Heart left ventricle (tissue), 16 donors: Measurements from ENCODE around the gene CCDC47. TPM values are rescaled to one million over a fixed set of nuclear protein-coding genes. Genes with fewer than 3 reads are reported as not detected.
"Not testable (repeated sequence)": the region's sequence is repeated elsewhere in the genome, so short reads cannot be mapped to it uniquely, and the experiment has no call there.

Experiments
- ATAC-seq, 4 donors: fragments of 200-7000 bp; cut with Tn5 transposase; one replicate each; pipeline ENCODE4 v1.9.1; 2020 to 2022; ENCODE audit warnings: moderate library complexity in 4 of 4, mild to moderate bottlenecking in 3 of 4, moderate number of reproducible peaks in 1 of 4
- DNase-seq, 5 donors: peaks; one replicate each; pipeline ENCODE4 v3.0.0-alpha.2; 2020
- H3K27ac ChIP-seq, 12 donors: fragments of 200-600 bp; sonication (generic) in 4 of 12; one replicate each; pipeline versions ENCODE4 v1.5.0 to v1.8.0; 2016 to 2022; ENCODE audit warnings: mild to moderate bottlenecking in 2 of 12
- H3K27me3 ChIP-seq, 9 donors: fragments of 200-600 bp; sonication (generic) in 2 of 9; one replicate each; pipeline versions ENCODE4 v1.5.1 to v1.8.0; 2016 to 2022; ENCODE audit warnings: mild to moderate bottlenecking in 3 of 9
- H3K36me3 ChIP-seq, 9 donors: fragments of 200-600 bp; sonication (generic) in 2 of 9; one replicate each; pipeline versions ENCODE4 v1.5.0 to v1.8.0; 2018 to 2022; ENCODE audit warnings: mild to moderate bottlenecking in 2 of 9
- H3K4me1 ChIP-seq, 12 donors: fragments of 200-600 bp; sonication (generic) in 4 of 12; one replicate each; pipeline versions ENCODE4 v1.5.0 to v1.8.0; 2016 to 2022; ENCODE audit warnings: mild to moderate bottlenecking in 3 of 12
- H3K4me3 ChIP-seq, 12 donors: fragments of 200-600 bp; sonication (generic) in 4 of 12; one replicate each; pipeline versions ENCODE4 v1.5.0 to v1.8.0; 2017 to 2022; ENCODE audit warnings: mild to moderate bottlenecking in 9 of 12, moderate library complexity in 4 of 12
- H3K9me3 ChIP-seq, 12 donors: fragments of 200-600 bp; sonication (generic) in 4 of 12; one replicate each; pipeline versions ENCODE4 v1.5.0 to v1.8.0; 2016 to 2022; ENCODE audit warnings: mild to moderate bottlenecking in 1 of 12
- POLR2A ChIP-seq, 2 donors: fragments of 450-650 bp; IDR thresholded peaks; one replicate each; pipeline ENCODE4 v1.6.1; 2017; ENCODE audit warnings: antibody characterized with exemption in 2 of 2, mild to moderate bottlenecking in 2 of 2, moderate library complexity in 2 of 2
- WGBS, 4 donors: extraction: QIAGEN DNeasy Blood & Tissue Kit in 2 of 4; methylation state at CpG; one replicate each; pipeline versions ENCODE4 v1.1.5 to v1.1.7; 2013 to 2018; 5-methylcytosine and 5-hydroxymethylcytosine counted together
- intact Hi-C, 10 donors: fragments of 100-400 bp; cut with DNase I; formaldehyde crosslinking; loops; one replicate each; pipeline versions ENCODE4 v1.11.1 to v1.14.2; 2022
- polyA plus RNA-seq, 2 donors: library from polyadenylated mRNA; stranded (reverse); fragments of 200-250 nt; gene quantifications; one replicate each; pipeline ENCODE4 v1.2.3, GENCODE V29; 2013
- total RNA-seq, 9 donors: library from RNA; depleted of rRNA in 2 of 9; stranded (reverse); fragments of >200 nt in 2 of 9; fragmentation: NEBNext Ultra II Directional in 3 of 9; extraction: Animal tissue kit (Norgen Biotek cat#: 25700) in 3 of 9; gene quantifications; one replicate each; pipeline versions ENCODE4 v1.1.0 to v1.2.4, GENCODE V29; 2016 to 2023
- TF ChIP-seq, protein P1 (sequence below), 12 donors: fragments of 200-600 bp; sonication (generic) in 4 of 12; IDR thresholded peaks; one replicate each; pipeline versions ENCODE4 v1.5.0 to v1.8.0; 2018 to 2022; ENCODE audit warnings: antibody characterized with exemption in 12 of 12, mild to moderate bottlenecking in 5 of 12
- donor health status: ischemic (EF 13 %, LVEDD 7.1; RV severe dilation, severe dysfunction).
- donor health status: healthy with polysubstance abuse.
- donor health status: DM: no; HTN: yes; CAD: no.
- donor health status: DM: no; HTN: no; CAD: no.
- donor health status: ischemic (EF 25% LVEDD 6.9; RV normal size, moderate dysfunction).
- donor health status: ischemic (EF 25% LVEDD 5.7; RV mildly dilated, moderate dysfunction).
- donor health status: healthy.
- donor health status: DM: yes; HTN: yes; CAD: no.
- donor health status: ischemic (EF 35%, LVEDD 5.7; RV mildly dilated, moderate dysfunction).
- donor health status: nonischemic (EF 11% LVEDD 7.7; RV severe dilation, severe dysfunction).
- donor health status: DM: yes; HTN: yes; CAD: no.
- donor health status: PGD.
- donor health status: ischemic (EF 29% LVEDD 5.4; RV normal size, mild dysfunction).
- donor health status: nonischemic (EF 23%, LVEDD 6.1; RV moderate dilation, normal function).

Gene CCDC47
- total and polyA plus RNA-seq, 11 donors, result 38.4 to 139 (median 84.3) TPM

DNA sequence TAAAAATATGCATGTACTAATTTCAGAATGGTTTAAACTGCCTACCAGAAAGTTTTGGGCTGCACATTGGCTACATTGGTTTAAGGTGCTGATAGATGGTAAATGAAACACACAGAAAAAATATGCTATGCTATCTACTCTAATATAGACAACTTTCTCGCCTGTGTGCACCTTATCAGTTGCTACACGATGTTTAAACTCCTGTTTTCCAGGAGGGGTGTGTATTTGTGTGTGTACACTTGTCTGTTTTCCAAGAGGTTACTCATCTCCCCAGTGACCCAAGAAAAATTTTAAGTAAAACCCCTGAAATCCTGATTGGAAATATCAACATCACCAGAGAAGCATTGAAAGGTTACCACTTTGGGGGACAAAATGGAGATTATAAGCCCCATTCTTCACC lies 32.2 kb upstream of the CCDC47 start:
- H3K9me3 ChIP-seq, result no peaks in the 10 kb centered on the region
- WGBS, 4 donors, result 48 to 69% (median 65%) methylated on average over 2 of the region's 2 CpGs

DNA sequence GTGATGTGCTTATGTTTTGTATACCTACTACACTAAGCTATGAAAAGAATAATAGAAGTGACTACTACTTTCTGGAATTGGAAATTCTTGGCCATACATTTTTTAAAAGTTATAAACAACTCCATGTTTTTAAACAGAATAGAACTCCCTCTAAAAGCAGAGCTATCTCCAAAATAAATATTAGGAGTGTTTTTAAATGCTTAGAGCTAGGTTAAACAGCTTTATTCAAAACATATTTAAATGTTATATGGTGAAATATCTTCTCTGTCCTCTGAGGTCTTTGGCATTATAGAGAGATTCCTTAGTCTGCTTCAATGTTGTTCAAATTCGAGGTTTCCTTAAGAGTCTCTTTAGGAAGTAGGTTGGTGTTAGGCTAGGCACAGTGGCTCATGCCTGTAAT lies 30.9 kb upstream of the CCDC47 start:
- ATAC-seq, result no peak
- H3K27me3 ChIP-seq, result no peaks in the 10 kb centered on the region
- H3K27ac ChIP-seq, result no peak overlapping the region
- intact Hi-C loops, result no loop called here
- peaks cover 4 to 100% (median 99%) of the 10 kb centered on the region in 9 donors for H3K36me3 ChIP-seq
- no peak for DNase-seq
- WGBS, 4 donors, result 85 to 100% (median 90%) methylated on average over 1 of the region's 1 CpG
- no peak overlapping the region for H3K4me3 ChIP-seq
- H3K4me1 ChIP-seq, result no peaks in the 10 kb centered on the region
- H3K9me3 ChIP-seq, result no peaks in the 10 kb centered on the region
- no peak for TF ChIP-seq POLR2A (IDR thresholded peaks at IDR 0.05)
- TF ChIP-seq, protein P1, sequence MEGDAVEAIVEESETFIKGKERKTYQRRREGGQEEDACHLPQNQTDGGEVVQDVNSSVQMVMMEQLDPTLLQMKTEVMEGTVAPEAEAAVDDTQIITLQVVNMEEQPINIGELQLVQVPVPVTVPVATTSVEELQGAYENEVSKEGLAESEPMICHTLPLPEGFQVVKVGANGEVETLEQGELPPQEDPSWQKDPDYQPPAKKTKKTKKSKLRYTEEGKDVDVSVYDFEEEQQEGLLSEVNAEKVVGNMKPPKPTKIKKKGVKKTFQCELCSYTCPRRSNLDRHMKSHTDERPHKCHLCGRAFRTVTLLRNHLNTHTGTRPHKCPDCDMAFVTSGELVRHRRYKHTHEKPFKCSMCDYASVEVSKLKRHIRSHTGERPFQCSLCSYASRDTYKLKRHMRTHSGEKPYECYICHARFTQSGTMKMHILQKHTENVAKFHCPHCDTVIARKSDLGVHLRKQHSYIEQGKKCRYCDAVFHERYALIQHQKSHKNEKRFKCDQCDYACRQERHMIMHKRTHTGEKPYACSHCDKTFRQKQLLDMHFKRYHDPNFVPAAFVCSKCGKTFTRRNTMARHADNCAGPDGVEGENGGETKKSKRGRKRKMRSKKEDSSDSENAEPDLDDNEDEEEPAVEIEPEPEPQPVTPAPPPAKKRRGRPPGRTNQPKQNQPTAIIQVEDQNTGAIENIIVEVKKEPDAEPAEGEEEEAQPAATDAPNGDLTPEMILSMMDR (IDR thresholded peaks at IDR 0.05), result no peak

More for the DNA sequence above, 32.2 kb upstream of the CCDC47 start:
- Histone ChIP-seq H3K27me3 (no peaks in the 10 kb centered on the region), H3K4me3 (no peak overlapping the region), H3K4me1 (no peaks in the 10 kb centered on the region), H3K27ac (no peak overlapping the region), H3K36me3 (peaks cover 4 to 100% (median 99%) of the 10 kb centered on the region in 9 donors)
- intact Hi-C loops, result no loop called here
- ATAC-seq (no peak), DNase-seq (no peak)
- TF ChIP-seq, protein P1 (IDR thresholded peaks at IDR 0.05), result no peak
- TF ChIP-seq POLR2A (IDR thresholded peaks at IDR 0.05), result no peak

DNA sequence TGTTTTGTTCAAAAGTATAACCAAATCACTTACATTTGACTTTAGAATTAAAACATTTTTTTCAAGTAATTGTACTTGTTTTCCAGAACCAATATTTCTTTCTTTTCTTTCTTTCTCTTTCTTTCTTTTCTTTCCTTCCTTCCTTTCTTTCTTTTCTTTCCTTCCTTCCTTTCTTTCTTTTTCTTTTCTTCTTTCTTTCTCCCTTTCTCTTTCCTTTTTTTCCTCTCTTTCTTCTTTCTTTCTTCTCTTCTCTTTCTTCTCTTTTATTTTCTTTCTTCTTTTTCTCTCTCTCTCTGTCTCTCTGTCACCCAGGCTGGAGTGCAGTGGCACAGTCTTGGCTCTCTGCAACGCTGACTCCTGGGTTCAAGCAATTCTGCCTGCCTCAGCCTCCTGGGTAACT lies 27.4 kb upstream of the CCDC47 start:
- Histone ChIP-seq H3K4me1 (no peaks in the 10 kb centered on the region), H3K9me3 (no peaks in the 10 kb centered on the region), H3K4me3 (no peak overlapping the region), H3K27me3 (no peaks in the 10 kb centered on the region), H3K36me3 (peaks cover 4 to 100% (median 99%) of the 10 kb centered on the region in 9 donors), H3K27ac (no peak overlapping the region)
- no peak for TF ChIP-seq POLR2A (IDR thresholded peaks at IDR 0.05)
- TF ChIP-seq, protein P1 (IDR thresholded peaks at IDR 0.05), result no peak
- no peak for ATAC-seq
- intact Hi-C loops, result no loop called here
- no peak for DNase-seq
- 94 to 100% (median 96%) methylated on average over 1 of the region's 1 CpG for WGBS, 4 donors

DNA sequence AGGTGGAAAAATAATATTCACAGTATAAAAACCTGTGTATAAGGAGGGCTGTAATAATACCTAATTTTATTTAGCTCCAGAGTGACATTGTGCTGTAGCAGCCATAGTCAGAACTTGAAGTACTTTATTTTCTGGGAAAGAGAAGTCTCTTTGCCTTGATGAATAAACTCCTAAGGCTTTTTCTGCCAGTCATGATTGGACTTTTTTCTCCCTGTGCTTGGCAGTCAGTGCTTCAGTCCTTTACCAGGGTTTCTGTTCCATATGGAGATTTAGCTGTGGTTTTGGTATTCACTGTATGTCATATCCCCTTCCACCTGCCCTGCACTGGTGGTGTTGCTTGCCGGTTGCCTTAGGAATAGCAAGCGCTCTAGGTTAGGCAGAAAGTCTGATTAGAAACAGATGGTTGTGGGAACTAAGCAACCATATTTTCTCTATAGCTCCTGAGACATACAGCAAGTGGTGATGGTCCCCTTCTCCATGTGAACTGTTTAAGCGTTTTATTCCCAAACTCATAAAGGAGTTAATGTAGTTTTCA lies 25.2 kb upstream of the CCDC47 start:
- DNase-seq (no peak), ATAC-seq (no peak)
- Histone ChIP-seq H3K4me3 (no peak overlapping the region), H3K4me1 (no peaks in the 10 kb centered on the region), H3K36me3 (peaks cover 4 to 100% (median 99%) of the 10 kb centered on the region in 9 donors), H3K27me3 (no peaks in the 10 kb centered on the region), H3K9me3 (no peaks in the 10 kb centered on the region), H3K27ac (no peak overlapping the region)
- TF ChIP-seq POLR2A (IDR thresholded peaks at IDR 0.05), result no peak
- TF ChIP-seq, protein P1 (IDR thresholded peaks at IDR 0.05), result no peak
- intact Hi-C loops, result no loop called here
- WGBS, 4 donors, result 94 to 96% (median 95%) methylated on average over 3 of the region's 3 CpGs

DNA sequence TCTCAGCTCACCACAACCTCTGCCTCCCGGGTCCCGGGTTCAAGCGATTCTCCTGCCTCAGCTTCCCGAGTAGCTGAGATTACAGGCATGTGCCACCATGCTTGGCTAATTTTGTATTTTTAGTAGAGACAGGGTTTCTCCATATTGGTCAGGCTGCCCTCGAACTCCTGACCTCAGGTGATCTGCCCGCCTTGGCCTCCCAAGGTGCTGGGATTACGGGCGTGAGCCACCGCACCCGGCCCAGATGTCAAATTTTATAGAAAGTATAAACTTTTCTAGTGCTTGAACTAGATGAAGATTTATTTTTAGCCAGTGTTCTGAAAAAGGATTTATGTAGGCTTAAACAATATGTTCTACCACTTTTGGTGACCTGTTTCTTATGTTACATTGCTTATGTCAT lies 23.0 kb upstream of the CCDC47 start:
- H3K27ac ChIP-seq, intact Hi-C loops, ATAC-seq, DNase-seq, H3K4me3 ChIP-seq, H3K27me3 ChIP-seq, H3K4me1 ChIP-seq, H3K9me3 ChIP-seq: not testable (repeated sequence)
- WGBS, 4 donors, result 95 to 97% (median 97%) methylated on average over 10 of the region's 10 CpGs
- peaks cover 0 to 100% (median 100%) of the 10 kb centered on the region in 9 donors for H3K36me3 ChIP-seq
